ENCODE measurements around the gene SPRYD7.
"Not testable (repeated sequence)": the region's sequence is repeated elsewhere in the genome, so short reads cannot be mapped to it uniquely, and the experiment has no call there.

The SPRYD7 gene, protein sequence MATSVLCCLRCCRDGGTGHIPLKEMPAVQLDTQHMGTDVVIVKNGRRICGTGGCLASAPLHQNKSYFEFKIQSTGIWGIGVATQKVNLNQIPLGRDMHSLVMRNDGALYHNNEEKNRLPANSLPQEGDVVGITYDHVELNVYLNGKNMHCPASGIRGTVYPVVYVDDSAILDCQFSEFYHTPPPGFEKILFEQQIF

DNA sequence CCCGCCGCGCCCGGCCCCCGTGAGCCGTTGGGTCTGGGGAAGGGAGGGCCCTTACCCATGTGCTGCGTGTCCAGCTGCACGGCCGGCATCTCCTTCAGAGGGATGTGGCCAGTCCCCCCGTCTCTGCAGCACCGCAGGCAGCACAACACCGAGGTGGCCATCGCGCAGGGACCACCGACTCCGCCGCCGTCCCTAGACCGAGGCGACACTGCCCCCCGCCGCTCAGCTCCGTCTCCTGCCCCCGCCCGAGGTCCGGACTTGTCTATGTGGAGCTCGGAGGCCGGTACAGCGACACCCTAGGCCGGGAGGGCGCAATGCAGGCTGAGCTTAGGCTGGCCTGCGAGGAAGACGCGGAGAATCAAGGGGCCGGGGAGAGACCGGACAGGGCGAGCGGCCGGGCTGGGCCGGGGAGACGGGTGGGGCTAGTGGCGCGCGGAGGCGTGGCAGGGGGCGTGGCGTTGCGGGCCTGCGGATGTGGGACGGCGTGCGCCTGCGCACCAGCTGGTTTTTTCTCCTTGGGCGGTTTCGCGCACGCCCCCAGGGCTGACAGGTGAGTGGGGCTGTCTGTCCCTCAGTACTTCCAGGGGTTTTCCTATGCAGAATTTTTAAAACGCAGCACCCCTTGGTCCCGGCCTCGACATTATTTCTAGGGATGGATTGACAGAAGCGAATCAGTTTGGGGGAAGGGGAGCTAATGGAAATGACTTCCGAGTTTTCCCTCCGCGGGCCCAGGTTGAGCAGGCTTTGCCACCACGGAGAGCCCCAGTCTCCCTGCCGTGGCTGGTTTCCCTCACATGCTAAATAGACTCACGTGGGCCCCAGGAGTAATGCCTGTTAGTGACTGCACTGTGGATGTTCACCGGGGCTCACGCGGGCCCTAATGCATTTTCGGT is at the start of gene SPRYD7:
Gene SPRYD7 (minus strand): TSS at position 266 of the 893 bp plus-strand sequence. CDS start 105 bp downstream, at position 161.
- peak; percentile 96 for DNase-seq

DNA sequence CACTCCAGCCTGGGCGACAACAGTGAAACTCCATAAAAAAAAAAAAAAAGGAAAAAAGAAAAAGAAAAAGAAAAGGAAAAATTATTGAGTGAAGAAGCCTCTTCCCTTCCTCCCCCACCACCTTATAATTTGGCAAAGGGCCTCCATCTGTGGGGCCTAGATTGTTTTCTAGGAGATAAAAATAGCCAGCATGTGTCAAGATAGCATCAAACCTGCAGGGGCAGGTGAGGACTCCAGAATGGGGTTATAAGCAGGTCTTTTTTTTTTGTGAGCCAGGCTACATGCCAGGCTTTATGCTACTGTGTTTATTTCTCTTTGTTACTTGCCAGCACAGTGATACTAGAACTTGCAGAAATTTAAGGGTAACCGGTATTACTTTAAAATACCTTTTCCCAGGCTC is 49.0 kb upstream of the SPRYD7 start:
- peak; percentile 10 for DNase-seq

DNA sequence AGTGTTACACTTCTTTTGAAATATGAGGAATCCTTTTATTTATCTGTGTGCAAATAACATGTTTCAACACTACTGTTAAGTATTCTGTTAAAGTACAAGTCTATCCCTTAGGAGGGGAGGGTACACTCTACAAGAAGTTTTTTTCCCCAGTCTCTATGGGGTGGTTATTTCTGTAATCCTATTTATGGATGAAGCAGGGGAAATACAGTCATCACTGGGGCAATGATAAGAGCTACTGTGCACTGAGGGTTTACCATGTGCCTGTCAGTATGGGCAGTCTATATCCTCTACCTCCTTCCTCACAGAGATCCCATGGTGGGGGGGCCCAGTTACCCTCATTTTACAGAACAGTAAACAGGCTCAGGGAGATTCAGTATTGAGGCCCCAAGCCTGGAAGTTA is 44.1 kb upstream of the SPRYD7 start:
- DNase-seq: no peak

DNA sequence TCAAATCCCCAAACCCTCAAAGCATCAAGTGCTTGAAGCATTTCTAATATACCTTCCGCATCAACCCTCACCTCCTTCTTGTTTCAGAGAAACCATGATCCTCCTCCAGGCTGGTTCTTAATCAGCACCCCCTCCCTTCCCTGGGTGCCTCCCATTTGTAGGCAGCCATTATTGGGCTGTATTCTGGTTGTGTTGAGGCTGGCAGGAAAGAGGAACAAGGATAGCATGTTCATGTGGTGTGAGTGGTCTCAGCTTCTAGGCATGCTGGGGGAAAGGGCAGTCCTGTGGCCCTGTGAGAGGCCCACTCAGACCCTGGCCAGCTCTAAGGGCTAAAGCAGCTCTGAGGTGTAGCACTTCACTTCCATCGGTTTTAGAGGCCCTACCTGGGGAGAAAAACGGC is 41.9 kb upstream of the SPRYD7 start:
- no peak for DNase-seq

DNA sequence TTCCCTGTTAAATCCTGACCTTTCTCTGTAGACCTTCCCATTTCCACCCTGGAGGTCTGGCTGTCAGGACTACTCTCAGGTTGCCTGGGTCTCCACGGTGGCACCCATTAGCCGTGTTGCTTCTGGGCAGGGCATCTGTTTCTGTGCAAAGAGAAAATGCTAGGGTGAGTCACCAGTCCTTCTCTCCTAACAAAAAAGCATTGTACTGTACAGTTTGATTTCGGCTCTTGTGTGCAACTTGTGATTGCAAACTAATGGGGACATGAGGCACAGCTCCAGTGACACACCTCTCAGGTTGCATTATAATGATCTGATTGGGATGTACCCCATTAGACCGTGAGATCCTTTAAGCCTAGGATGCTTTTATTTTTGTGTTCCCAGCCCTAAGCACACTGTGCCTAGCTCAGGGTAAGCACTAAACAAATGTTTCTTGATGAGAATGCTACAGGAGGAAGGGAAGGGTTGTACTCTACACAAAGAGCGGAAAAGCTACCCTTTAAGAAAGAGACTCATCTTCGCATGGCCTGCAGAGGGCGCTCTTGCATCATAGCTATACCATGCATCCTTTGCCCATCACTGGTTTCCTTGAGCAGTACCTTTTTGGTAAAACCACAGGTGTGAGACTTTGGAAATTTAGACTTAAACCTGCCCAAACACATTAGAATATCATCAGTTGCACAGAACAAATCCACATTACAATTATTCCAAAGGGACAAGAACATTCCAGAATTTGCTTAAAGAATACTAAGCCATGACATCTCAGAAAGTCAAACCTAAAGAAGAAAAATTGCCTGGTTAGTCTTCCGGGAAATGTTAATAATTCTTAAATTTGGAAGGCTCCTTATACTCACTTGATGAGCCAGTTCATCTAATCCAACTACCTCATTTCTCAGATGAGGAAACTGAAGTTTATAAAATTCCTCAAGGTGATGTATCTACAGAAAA is 40.4 kb upstream of the SPRYD7 start:
- peak; percentile 81 for DNase-seq

DNA sequence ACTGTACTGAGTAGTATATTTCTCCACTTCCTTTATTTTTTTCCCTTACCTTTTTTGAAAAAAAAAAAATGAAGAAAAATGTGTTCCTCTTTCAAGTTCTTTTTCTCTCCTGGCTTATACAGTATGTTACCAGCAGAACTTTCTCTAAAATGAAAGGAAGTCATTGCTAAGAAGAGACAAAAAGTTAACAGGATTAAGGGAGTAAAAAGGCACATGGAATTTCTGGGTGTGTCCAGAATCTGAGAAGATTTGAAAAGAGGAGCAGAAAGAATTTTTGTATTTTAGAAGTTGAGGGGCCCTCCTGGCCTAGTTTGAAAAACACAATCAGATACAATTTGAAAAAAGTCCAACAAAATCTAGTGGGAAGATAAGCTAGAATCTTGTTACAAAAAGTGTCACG is 39.7 kb upstream of the SPRYD7 start:
- no peak for DNase-seq

DNA sequence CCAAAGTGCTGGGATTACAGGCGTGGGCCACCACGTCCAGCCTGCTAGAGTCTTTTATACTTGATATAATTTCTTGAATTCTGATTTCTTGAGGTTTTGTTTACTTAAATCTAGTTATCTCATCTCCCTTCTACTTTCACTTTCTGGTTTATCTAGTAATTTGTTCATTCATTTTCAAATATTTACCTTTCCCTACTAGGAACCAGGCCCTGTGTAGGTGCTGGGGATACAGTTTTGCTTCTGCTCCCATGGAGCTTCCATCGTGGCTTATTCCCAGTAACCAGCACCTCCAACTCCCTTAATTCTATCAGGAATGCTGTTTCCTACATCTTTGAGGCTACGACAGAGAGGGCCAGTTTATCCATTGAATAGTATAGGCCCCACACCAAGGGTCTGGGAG is 36.6 kb upstream of the SPRYD7 start:
- DNase-seq: no peak

DNA sequence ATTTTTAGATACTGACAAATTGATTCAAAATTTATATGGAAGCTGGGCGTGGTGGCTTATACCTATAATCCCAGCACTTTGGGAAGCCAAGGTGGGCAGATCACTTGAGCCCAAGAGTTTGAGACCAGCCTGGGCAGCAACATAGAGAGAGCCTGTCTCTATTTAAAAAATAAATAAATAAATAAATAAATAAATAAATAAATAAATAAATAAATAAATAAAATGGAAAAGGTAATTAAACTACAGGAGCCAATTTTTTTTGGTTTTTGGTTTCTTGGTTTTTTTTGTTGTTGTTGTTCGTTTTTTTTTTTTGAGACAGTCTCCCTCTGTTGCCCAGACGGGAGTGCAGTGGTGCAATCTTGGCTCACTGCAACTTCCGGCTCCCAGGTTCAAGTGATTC is 31.3 kb upstream of the SPRYD7 start:
- no peak for DNase-seq

DNA sequence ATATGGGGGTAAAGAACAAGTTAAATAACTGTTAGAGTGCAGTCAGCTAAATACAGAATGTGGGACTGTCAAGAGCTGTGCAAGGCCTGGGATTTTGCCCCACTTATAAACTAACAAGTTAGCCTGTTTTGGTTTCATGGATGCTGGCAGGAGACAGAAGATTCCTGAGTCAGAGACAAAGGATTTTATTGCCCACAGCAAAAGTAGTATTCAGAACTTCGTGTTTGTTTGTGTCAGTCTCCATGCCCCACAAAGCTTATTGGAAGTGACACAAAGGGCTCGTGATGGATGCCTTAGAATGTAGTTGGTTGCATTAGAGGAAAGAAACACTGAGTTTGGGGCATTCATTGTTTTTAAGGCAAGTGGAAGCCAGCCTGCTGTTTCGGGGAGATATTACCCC is 22.2 kb upstream of the SPRYD7 start:
- no peak for DNase-seq

DNA sequence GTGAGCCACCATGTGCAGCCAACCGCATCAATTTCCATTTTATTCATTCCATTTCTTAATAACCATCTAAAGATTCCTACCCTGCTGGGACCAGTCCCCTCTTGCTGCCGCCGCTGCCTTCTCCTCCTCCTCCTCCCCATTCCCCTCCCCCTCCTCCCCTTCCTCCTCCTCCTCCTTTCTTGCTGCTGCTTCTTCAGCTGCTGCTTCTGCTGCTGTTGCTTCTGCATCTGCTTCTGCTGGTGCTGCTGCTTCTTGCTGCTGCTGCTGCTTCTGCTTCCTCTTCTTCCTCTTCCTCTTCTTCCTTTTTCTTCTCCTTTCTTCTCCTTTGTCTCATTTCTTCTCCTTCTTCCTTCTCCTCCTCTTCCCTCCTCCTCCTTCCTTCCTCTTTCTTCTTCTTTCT is 20.0 kb upstream of the SPRYD7 start:
- DNase-seq: no peak

DNA sequence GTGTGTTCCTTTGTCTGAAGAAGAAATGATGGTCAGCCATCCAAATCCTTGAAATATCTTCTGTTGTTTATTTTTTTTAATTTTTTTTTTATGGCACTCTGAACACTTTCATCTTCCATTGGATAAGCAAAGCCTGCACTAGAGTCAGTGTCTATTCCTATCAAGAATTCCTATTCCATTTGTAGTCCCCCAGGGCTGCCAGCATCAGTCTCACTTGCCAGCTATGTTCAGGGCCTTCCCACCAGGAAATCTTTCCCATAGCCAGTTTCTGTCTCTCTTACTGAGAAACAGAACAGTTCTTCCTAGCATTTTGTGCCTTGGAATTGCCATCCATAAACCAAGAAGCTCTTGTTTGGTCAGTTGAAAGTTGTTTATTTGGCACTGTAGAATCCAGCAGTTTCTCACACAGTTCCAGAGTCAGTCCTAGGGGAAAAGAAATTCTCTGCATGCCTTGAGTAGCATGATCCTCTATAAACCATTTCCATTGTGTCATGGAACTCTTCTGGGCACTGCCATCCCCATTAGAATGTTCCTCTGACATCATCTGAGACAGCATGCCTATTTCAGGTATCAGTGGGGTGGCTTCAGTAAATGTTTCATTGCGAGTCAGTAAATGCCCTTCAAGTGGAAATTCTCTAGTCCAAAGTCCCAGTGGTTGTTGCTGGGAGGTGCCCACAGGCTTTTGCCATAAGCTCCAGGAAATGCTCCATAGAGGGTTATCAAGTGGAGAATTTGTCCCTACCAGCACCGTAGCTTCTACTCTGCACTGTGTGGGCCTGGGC is 18.7 kb upstream of the SPRYD7 start:
- DNase-seq: no peak

DNA sequence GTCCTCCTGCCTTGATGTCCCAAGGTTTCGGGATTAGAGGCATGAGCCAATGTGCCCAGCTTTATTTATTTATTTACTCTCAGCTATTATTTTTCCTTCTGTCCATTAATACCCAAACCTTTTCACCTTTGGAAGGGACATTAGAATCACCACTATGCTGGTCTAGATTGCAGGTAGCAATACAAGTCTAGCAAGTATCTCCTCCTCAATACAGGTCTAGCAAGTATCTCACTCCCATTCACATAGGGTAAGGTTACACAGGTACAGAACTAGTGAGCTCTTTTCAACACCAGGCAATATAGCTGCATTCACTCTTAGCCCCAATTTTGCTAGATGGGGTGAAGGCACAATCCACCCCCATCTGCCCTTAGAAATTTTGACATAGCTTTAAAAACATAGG is 17.4 kb upstream of the SPRYD7 start:
- DNase-seq: no peak

DNA sequence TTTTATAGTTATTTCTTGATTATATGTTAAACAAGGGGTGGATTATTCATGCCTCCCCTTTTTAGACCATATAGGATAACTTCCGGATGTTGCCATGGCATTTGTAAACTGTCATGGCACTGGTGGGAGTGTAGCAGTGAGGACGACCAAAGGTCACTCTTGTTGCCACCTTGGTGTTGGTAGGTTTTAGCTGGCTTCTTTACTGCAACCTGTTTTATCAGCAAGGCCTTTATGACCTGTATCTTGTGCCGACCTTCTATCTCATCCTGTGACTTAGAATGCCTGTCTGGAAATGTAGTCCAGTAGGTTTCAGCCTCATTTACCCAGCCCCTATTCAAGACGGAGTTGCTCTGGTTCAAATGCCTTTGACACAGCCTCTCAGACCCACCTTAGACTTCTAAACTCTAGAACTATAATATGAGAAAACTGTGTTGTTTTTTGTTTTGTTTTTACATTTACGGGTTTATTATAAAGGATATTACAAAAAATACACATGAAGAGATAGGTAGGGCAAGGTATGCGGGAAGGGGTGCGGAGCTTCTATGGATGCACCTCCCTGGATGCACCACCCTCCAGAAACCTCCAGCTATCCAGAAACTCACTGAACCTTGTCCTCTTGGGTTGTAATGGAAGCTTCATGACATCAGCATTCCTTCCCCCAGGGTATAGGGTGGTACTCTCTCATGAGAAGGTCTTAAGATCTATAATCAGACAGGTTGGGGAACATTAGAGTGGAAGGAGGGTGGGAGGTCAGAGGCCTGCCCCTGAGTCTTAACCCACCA is 15.8 kb upstream of the SPRYD7 start:
- DNase-seq: no peak

DNA sequence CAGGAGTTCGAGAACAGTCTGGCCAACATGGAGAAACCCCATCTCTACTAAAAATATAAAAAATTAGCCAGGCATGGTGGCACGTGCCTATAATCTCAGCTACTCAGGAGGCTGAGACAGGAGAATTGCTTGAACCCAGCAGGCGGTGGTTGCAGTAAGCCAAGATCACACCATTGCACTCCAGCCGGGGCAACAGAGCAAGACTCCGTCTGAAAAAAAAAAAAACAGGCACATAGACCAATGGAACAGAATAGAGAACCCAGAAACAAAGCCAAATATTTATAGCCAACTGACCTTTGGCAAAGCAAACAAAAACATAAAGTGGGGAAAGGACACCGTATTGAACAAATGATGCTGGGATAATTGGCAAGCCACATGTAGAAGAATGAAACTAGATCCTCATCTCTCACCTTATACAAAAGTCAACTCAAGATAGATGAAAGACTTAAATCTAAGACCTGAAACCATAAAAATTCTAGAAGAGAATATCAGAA is 12.7 kb upstream of the SPRYD7 start:
- not testable (repeated sequence) for DNase-seq

DNA sequence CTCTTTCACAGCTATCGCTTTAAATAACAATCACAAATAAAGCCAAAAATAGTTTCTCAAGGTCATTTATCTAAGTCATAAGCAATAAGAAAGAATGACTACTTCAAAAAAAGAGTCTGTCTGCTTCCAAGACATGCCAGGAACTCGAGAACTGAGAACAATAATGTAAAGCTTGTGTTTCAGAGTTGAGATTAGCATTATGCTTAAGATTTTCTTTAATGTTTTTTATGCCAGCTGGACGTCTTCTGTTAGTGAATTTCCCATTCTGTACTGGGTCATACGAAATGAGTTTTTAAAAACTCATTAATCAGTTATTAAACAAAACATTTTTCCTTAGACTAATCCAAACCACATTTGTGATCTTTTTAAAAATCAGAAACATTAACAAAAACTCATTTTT is 3.2 kb upstream of the SPRYD7 start:
- DNase-seq: no peak

DNA sequence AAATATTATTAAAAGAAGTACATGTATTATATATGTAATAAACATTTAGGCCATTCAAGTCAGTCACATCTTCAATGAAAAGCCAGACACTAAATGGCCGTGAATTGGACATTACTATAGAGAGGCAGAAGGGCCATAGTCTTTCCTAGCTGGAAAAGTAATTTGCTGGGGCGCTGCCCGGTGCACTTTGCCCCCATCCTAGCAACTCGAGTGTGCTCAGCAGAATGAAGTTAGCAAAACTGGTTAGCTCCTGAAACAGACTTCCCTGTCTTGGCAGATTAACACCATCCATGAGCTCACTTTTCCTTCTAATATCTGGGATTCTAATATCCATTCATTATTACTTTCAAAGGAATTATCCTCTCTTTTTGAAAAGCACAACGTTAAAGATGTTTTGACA is 2.8 kb upstream of the SPRYD7 start:
- DNase-seq: no peak

DNA sequence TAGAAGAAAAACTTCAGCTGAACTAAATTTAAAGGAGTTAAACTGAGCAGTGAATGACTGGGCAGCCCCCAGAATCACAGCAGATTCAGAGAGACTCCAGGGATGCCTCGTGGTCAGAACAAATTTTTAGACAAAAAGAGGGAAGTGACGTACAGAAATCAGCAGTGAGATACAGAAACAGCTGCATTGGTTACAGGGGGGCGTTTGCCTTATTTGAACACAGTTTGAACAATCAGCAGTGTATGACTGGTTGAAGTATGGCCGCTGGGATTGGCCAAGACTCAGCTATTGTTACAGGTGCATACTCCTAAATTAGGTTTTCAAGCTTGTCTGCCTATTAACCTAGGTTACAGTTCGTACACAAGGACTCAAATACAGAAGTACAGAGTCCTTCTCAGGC is 2.2 kb upstream of the SPRYD7 start:
- DNase-seq: peak; percentile 28

DNA sequence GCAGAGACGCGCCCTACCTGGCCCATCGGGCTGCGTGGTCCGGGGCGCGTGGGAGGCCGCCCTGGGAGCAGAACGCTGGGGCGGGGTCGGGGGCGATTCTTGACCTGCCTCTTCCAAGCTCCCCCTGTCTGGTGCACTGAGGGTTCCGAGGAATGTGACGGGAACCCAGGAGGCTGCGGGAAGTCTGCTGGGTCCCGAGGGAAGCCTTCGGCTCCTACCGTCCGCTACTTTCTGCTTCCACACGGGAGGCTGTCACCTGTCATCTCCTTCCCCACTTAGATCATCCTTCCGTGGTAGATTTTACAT is 781 bp upstream of the SPRYD7 start:
- peak; percentile 44 for DNase-seq

DNA sequence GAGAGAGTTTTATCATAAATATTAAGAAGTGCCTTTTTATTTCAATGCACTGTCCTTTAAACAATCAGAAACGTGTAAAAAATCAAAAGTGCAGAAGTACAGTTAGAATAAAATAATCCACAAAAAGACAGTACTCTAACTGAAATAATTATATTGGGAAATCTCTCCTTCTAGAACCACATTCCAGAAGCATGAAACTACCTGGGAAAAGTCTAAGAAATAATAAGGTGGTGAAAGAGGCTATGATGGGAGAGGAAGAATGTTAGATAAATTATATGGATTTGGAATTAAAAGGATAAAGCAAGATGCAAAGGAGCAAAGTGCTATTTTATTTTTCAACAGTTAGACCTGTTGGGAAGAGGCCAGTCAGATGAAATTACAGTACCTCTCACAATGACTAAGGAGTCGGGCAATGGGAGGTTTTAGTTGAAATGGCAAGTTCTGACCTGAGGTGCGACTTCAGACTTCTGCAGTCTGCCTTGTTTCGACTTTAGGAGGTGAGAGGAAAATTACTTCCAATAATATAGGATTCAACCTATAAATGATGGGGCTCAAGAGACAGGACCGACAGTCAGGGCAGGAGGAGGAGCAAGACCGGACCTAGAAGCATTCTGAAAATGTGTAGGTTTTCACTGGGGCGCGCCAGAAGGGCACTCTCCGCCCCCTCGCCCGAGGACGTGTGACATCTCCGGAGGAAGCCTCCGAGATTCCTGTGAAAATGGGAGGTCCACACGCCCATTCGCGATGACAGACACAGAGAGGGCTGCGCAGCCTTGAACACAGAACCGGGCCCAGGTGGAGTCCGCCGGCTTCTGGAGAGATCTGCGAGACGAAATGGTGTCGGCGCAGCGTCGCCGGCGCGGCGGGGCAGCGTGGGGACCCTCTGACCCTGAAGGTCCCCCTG is 717 bp downstream of the SPRYD7 start:
- DNase-seq: peak; percentile 57

DNA sequence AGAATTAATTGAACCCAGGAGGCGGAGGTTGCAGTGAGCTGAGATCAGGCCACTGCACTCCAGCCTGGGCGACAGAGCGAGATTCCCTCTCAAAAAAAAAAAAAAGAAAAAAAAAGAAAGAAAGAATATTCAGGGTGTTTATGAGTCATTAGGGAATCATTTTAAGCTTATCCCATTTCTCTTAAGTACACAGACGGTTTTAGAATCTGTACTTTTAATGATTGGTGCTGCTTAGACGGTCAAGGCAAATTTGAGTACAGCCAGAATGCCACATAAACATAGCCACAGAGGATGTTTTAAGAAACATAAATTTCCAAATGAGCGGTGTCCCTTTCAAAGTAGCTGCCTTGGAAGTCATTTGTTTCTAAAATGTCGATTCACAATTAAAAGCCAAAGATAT is 2.6 kb downstream of the SPRYD7 start:
- no peak for DNase-seq

DNA sequence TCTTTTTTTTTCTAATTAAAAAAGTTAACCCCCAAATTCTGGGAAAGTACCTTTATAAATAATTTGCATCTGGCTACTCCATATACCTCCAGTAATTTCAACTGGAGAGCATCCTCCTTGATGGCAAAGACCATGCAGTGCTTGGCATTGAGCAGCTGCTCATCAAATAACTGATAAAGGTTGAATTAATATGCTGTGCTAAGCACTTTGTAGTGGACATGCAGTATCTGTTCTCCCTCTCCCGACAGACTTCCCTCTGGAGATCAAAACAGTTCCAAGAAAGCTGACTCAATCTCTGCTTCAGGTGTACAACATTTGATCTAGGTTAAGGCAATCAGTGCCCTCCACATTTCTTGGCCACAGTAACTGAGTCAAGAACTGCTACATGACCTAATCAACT is 3.3 kb downstream of the SPRYD7 start:
- no peak for DNase-seq

Data from NCI-H69 (cell line).